Stromal cell of bone marrow (primary cell): ENCODE results near the gene UGT1A3.
"Not testable (repeated sequence)": the region's sequence is repeated elsewhere in the genome, so short reads cannot be mapped to it uniquely, and the experiment has no call there.

ENCODE experiments used
- DNase-seq: peaks from one replicate; pipeline ENCODE4 v3.0.0-alpha.2; 2012; ENCODE audit warnings: low read depth

The UGT1A3 gene

GRCh38 chr2:233728723-233729301 lies at the start of gene UGT1A3:
Gene UGT1A3, plus strand, starts transcription at chr2:233729042. Its CDS starts 85 bp downstream, at chr2:233729127.
- DNase-seq = no peak

DNA sequence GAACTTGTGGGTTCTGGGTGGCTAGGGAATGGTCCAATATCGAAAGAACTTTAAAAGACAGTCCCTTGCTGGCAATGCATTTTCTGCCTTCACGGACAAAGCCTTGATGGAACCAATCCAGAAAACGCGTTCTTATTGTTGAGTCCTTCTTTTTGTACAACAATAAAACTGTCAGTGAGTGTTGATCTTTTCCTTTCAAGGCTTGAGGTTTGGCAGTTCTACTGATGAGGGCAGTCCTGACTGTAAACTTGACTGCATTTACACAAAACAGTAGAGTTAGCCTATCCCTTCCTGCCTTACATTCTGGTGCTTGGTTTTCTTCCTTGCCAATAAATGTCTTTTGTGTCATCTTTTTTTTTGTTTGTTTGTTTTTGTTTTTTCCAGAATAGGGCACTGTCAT lies 49.6 kb upstream of the UGT1A3 start:
- DNase-seq = no peak

DNA sequence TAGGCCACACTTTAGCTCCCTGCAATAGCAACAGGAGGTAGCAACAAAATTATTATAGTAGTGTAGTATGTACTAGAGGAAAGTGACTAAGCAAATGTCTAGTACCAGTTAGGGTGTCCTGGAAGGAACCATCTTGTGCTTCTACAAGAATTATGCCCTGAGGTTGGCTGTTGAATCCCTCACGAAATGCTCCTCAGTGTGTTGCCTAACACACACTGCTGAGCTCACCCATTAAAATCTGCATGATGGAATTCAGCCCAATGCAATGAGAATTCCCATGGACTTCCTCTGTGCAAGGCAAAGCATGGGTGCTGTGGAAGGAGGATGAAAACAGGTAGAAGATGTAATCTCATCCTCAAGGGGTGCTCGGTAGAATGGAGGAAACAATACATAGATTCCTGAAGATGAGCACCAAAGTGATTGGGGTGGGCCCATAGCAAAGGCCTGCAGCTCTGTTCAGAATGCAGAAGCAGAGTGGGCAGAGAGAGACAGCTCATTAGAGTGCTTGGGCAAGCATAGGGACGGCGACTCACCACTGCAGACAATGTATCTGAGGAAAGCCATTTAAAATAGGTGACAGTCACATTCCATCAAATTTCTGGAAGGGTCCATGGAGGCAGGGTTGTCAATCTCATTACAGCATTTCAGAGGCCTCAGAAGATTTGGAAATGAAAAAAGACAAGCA lies 48.3 kb upstream of the UGT1A3 start:
- DNase-seq = no peak

DNA sequence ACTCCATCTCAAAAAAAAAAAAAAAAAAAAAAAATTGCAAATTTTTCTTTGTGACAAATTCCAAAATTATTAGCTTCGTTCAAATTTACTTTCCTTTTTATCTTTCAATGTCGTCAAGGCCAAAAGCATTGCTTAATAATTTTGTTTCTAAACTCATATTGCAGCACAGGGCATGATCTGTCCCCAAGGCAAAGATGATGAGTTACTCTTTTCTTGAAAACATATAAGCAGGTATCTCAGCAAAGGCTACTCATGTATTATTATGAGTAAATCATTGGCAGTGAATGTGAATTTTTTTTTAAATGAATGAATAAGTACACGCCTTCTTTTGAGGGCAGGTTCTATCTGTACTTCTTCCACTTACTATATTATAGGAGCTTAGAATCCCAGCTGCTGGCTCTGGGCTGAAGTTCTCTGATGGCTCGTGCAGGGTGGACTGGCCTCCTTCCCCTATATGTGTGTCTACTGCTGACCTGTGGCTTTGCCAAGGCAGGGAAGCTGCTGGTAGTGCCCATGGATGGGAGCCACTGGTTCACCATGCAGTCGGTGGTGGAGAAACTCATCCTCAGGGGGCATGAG lies 47.2 kb upstream of the UGT1A3 start, which contains the start of gene UGT1A7:
Gene UGT1A7 (plus strand): TSS at position 381 of the 579 bp plus-strand sequence. CDS start 37 bp downstream, at position 418.
- no peak for DNase-seq

DNA sequence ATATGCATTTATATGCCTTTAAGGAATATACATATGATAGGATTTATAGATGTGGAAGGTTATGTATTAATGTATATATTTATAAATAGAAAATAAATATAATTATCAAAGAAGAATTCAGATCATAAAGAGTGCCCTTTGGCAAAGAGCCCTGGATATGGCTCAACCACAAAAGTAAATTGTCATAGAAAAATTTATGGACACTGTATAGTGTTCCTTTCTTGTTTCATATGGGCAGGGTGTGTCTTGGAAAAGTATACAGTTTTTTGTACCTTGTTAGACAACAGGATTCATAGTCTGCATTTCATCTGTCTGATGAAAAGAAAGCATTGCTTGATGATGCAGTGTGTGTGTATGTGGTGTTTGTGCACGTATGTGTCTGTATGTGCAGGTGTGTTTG lies 44.2 kb upstream of the UGT1A3 start:
- no peak for DNase-seq

DNA sequence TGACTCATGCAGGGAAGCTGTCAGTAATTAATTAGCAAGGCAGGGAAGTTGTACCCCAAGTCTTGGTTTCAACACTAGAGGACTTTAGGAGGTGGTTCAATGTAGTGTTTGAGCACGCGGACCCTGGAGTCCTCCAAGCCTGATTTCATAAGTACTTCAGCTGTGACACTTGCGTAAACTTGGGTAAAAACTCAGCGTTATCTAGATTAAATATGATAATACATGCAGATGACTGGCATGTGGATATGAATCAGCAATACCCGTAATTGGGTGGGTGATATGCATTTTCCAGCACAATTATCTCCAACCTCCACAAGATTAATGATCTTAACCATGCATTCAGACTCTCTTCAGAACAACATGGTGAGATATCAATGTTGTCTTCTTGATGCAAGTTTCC lies 41.9 kb upstream of the UGT1A3 start:
- no peak for DNase-seq

DNA sequence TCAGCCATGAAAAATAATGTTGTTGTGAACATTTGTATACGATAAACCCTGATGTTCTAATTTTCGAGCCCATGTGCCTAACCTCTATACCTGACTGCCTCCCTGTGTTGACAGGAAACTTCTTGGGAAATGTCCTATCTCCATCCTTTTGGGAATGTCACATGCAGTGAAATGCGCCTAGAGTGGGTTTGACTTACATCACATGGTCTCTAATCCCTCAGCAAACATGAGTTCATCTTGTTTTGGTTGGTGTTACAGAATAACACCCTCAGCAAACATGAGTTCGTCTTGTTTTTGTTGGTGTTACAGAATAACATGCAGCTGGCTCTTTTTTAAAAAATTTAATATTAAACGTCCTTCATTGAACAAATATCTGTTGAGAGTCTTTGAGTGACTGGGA lies 40.5 kb upstream of the UGT1A3 start:
- DNase-seq = no peak

DNA sequence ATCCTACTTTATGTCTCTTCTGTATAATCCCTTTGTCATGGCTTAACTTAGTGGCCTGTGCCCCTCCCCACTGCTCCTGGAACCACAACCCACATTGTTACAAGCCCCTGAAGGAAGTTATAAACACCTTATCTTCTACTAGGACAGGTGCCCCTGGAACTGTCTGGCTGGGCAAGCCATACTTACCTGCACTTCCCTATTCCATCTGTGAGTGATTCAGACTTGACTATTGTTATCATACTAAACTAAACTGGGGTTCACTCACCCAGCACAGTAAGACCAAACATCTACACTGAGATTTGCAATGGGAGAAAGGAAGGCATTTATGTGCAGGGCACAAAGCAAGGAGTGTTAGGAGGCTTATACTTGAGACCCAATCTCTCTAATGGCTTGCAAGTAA lies 39.8 kb upstream of the UGT1A3 start:
- DNase-seq = no peak

GRCh38 chr2:233689501-233689900 lies 39.3 kb upstream of the UGT1A3 start:
- DNase-seq = no peak

- DNase-seq = no peak
These were observed 38.4 kb upstream of the UGT1A3 start for GRCh38 chr2:233690444-233690843.

- DNase-seq = no peak
These were observed 37.1 kb upstream of the UGT1A3 start for GRCh38 chr2:233691443-233692433.

GRCh38 chr2:233692648-233693047 lies 36.2 kb upstream of the UGT1A3 start, which contains the start of gene UGT1A6:
Gene UGT1A6, plus strand, starts transcription at chr2:233692890. Its CDS starts 115 bp downstream, at chr2:233693005.
- DNase-seq = no peak

DNA sequence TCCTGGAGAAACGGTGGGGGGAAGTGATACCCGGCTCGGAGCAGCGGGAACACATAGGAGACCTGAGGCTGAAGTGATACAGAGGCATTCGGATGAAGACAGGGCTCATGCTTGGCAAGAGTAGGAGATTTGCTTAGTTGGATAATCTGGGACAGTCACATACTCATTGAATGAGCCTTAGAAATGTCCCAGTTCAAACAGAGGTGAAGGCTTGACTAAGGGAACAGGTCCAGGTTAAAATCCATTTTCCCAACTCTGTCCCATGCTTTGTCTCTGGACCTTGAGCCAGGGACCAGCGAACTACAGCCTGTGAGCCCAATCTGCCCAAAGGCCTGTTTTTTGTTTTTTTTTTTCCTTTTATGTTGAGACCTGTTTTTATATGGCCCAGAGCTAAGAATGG lies 34.9 kb upstream of the UGT1A3 start:
- no peak for DNase-seq

DNA sequence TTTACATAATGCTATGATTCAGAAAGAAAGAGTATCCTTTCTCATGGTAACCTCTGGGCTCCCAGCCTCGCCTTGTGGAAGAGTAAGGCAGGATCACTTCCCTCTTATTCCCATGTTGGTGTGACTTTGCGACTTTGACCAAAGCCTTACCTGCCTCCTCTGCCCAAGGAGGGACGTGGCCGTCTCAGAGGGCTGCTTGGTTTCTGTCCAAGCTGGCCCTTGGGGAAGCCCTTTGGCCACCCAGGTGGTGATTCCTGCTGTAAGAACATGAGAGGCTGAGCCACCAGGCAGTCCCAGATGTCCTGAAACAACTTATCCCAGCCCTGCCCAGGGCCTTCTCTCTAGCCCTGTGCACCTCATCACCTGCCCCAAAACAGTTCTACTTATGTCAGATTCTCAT lies 30.1 kb upstream of the UGT1A3 start:
- no peak for DNase-seq

GRCh38 chr2:233699424-233700027 lies 29.3 kb upstream of the UGT1A3 start:
- DNase-seq = no peak

- DNase-seq = peak; percentile 53
These were observed 28.7 kb upstream of the UGT1A3 start for GRCh38 chr2:233700028-233700635.

GRCh38 chr2:233700842-233701241 lies 28.0 kb upstream of the UGT1A3 start:
- not testable (repeated sequence) for DNase-seq

- DNase-seq = no peak
These were observed 26.6 kb upstream of the UGT1A3 start for GRCh38 chr2:233702238-233702637.

- no peak for DNase-seq
These were observed 22.8 kb upstream of the UGT1A3 start for GRCh38 chr2:233705911-233706506.

DNA sequence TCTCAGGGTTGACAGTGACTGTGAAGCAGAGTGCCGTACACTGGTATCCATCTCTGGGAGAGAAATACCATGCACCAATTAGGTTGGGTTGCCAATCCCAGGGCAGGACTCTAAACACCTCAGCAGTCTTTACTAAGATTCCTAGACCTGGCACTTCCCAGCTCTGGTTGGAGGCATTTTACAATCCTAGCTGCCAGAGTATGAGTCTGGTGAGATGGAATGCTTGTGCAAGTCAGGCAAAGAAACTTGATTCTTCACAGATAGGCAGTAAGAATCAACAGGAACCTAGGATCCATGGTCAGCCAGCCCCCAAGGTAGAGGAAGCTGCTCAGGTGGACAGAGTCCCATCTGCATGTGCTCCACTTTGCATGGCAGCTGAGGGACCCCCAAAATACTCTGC lies 22.1 kb upstream of the UGT1A3 start:
- no peak for DNase-seq
